SKM-1 treated with dmso at 0.1 percent for 144 hours (cell line): ENCODE data around the gene NEDD8.
"Not testable (repeated sequence)": the region's sequence is repeated elsewhere in the genome, so short reads cannot be mapped to it uniquely, and the experiment has no call there.

Source experiments
- DNase-seq: peaks from one replicate; lab custom pipeline; 2025; ENCODE audit not compliant: unreplicated experiment; lab: John Stamatoyannopoulos, UW

NEDD8 gene

DNA sequence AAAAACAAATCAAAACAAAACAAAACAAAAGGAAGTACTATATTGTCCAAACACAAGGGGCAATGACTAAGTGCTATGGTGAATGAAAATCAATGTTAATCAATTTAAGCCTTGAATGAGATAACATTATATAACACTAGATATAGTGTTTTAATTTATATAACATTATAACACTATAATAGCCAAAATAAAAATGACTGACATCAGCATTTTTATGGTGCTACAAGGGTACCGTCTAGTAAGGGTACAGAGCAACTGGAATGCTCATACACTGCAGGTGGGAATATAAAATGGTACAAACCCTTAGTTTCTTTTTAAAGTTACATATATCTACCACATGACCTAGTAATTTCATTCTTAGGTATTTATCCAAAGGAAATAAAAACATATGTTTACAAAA, 5.7 kb downstream of the NEDD8 start:
- DNase-seq = no peak

- no peak for DNase-seq
Measured at GRCh38 chr14:24224618-24225071, 7.5 kb downstream of the NEDD8 start.

DNA sequence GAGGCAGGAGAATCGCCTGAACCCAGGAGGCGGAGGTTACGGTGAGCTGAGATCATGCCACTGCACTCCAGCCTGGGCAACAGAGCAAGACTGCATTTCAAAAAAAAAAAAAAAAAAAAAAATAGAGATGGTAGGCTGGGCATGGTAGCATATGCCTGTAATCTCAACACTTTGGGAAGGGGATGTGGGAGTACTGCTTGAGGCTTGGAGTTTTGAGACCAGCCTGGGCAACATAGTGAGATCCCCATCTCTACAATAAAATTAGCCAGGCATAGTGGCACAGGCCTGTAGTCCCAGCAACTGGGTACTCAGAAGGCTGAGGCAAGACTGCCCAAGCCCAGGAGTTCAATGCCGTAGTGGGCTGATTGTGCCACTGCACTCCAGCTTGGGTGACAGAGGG, 9.2 kb downstream of the NEDD8 start:
- DNase-seq = not testable (repeated sequence)

- no peak for DNase-seq
Measured at GRCh38 chr14:24219521-24219920, 12.6 kb downstream of the NEDD8 start.

DNA sequence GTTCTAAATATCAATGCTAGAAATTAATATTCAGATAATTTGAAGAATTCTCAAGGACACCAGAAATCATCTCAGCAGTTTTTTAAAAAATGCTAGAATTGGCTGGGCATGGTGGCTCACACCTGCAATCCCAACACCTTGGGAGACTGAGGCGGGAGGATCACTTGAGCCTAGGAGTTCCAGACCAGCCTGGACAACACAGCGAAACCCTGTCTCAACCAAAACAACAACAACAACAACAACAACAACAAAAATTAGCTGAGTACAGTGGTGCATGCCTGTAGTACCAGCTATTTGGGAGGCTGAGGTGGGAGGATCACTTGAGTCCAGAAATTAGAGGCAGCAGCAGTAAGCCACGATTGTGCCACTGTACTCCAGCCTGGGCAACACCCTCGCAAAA, 13.1 kb downstream of the NEDD8 start:
- no peak for DNase-seq

DNA sequence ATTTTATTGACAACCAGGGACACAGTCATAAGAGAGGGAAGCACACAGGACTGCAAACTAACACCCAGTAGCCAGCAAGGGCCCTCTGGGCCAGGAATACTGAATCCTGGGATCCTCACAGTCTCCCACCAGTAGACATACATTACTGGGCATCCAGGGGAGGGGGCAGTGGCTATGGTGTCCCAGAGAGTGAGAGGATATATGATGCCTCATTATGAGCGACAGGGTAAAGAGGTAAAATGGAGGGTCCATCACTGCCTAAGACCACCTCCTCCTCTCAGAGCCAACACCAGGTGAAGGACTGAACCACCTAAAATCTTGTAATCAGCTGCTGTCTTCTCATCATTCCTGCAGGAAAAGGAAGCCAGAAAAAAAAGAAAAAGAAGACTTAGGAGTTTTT, 15.3 kb downstream of the NEDD8 start:
- not testable (repeated sequence) for DNase-seq

DNA sequence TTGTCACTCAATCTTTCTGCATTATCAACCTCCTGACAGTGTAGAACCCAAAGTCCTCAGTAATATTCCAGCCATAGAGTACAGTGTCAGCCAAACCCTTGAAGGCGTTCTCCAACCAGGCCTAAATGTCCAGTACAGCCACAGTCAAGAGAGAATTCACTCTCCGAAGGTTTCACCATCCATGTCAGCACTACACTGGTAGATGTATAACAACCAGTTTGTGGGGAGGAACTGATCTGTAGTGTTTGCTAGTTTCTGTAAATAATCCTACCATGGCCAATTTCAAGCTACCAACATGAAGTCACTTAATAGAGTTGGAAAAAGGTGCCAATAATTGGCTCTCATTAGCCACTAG, 15.8 kb downstream of the NEDD8 start:
- no peak for DNase-seq

- DNase-seq = peak; percentile 52
Measured at GRCh38 chr14:24215495-24216344, 16.4 kb downstream of the NEDD8 start, which contains the start of gene MDP1. TSS of gene MDP1 (minus strand) at chr14:24216066. CDS start at chr14:24215955, 111 bp downstream.

DNA sequence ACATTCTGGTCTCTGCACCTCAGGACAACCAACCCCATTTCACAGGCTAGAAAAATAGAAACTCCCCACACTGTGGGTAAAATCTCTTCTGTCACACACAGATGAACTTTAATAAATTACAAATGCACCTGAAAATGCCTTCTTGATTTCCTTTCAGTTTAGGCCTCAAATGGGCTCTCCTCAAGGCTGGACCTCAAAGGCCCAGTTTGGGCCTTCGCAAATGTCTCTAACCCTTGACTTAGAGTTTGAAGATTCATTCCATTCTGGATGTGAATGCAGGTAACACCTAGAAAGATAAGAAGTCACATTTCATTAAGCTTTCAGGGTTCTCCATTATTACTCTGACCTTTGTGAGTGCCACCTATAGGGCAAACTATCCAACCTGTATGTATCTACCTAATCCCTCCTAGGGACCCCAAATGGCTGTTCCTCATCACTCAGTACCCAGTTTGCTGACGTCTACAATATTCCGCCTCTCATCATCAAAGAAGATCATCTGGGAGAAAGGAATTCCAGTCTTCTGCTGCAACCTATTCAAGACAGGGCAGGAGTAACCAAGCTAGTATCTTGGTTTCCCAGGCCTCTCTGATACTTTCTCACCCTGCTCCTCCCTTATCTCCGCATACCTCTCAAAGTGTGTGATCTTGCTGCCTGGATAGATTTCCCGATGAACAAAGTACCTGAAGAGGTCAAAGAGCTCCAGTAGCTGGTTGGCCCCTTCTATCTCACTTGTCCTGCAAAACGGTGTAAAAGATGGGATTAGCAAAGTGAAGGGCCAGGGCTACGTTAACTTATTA, 18.1 kb downstream of the NEDD8 start:
- DNase-seq = no peak

DNA sequence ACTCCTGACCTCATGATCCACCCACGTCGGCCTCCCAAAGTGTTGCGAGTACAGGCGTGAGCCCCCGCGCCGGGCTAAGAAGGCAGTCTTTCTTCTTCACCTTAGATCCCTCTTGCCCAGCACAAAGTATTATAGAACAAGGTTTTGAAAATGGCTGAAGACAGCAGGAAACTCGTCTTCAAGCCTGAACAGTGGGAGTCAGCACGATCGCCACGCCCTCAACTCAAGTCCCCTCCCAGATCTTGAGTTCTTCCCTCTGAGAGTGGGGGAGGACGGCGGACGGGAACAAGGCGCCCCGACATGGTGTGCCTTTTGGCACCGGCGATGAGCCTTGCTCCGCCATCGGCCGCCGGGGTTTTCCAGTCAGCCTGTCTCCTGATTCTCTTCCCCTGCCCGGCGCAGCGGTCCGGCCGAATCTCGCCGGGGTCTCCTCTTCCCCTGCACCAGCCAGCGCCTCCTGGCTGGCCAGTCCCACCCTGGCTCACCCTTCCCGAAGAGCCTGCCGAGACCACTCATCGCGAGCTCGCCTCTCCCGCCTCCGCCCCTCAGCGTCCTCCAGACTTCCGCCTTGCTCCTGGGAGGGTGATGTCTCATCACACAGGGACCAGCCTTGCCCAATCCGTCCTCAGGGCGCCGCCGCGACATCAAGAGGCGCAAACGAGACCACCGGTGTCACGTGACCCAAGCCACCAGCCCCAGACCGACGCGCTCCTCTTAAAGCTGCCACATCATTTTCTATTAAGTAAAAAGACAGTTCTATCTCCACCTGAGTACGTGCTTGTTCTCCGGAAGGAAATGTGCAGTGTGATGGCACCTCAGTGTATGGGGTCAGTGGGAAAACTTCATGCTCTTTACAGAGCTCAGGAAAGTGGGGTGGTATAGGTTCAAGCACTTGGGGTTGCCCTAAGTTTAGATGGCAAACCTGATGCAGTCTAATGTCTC, 19.0 kb downstream of the NEDD8 start, which contains the start of gene CHMP4A:
TSS of gene CHMP4A (minus strand) at position 565 of the 942 bp plus-strand sequence. CDS start at position 516, 49 bp downstream.
- DNase-seq = peak; percentile 84

DNA sequence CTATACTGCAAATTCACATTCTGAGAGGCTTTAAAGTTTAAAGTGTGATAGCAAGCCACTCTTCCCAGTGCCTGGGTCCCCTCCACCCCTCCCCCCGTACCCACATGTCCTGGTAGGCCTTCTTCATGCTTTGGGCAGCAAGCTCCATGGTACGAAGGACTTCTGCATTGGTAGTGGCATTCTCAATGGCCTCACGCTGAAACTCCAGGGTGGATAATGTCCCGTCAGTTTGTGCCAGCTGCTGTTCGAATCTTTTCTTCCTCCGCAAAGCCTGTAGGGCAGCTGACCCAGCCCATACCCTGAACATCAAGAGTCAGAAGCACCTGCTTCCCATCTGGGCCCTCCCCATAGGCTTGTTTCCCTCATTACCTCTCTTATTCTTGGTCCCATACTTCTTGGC, 20.9 kb downstream of the NEDD8 start:
- no peak for DNase-seq

- no peak for DNase-seq
Measured at GRCh38 chr14:24207625-24208024, 24.5 kb downstream of the NEDD8 start.

DNA sequence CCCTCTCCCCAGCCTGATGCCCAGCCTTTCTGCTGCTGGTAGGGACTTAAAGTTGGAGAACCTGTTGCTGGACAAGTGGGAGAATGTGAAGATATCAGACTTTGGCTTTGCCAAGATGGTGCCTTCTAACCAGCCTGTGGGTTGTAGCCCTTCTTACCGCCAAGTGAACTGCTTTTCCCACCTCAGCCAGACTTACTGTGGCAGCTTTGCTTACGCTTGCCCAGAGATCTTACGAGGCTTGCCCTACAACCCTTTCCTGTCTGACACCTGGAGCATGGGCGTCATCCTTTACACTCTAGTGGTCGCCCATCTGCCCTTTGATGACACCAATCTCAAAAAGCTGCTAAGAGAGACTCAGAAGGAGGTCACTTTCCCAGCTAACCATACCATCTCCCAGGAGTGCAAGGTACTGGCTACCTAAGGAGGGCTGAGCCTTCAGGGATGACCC, 25.0 kb downstream of the NEDD8 start:
- no peak for DNase-seq

- no peak for DNase-seq
Measured at GRCh38 chr14:24206260-24207103, 25.7 kb downstream of the NEDD8 start.

DNA sequence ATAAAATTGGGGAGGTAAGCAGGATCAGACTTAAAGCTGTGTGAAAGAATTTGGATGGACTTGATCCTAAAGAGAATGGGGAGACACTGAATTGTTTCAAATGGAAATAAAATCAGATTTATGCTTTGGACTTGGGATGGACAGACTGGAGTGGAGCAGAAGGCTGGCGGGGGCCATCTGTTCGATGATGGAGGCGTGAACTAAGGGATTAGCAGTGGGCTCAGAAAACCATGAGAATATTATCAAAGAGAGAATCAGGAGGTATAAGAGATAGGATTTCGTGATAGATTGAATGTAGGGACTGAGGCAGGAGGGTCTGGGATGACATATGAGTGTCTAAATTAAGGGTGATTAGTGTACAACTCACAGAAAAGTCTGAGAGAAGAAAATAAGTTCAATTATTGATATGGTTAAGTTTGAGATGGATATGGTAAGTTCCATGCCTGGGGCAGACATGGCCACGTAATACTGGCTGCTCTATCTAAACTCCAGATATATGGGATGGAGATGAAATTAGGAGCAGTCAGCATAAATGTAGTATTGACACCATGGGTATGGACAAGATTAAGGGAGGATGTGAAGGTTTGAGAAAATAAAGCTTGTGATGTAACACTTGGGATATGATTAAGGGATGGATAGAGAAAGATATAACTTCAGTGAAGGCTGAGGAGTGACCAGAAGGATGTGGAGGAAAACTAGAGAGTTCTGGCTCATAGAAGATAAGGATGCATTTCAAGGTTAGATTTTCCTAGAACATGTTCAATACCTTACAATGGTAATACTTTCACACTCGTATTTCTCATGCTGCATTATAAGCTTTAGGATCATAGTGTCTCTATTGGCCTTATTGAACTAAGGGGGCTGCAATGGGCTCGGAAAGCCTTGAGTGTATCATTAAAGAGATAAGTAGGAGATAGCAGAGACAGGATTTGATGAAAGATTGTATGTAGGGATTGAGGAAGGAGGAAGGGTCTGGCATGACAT, 27.7 kb downstream of the NEDD8 start:
- no peak for DNase-seq

DNA sequence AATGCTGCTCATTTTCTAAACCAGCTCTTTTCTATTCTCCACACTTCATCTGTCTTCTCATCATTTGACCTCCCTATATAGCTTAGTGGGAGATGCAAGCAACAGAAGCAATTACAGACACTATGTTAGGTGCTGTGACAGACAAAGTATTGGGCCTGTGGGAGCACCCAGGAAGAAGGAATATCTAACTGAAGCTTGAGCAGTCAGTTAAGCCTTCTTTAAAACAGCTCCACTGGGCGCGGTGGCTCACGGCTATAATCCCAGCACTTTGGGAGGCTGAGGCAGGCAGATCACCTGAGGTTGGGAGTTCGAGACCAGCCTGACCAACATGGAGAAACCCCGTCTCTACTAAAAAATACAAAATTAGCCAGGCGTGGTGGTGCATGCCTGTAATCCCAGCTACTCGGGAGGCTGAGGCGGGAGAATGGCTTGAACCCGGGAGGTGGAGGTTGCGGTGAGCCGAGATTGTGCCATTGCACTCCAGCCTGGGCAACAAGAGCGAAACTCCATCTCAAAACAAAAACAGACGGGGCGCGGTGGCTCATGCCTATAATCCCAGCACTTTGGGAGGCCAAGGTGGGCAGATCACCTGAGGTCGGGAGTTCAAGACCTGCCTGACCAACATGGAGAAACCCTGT, 28.8 kb downstream of the NEDD8 start:
- not testable (repeated sequence) for DNase-seq

DNA sequence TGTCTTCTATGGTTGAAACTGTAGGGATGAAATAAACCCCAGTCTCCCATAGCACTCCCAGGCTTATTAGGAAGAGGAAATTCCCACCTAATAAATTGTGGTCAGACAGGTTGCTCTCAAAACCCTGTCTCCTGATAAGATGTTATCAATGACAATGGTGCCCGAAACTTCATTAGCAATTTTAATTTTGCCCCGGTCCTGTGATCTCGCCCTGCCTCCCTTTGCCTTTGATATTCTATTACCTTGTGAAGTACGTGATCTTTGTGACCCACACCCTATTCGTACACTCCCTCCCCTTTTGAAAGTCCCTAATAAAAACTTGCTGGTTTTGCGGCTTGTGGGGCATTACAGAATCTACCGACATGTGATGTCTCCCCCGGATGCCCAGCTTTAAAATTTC, 29.6 kb downstream of the NEDD8 start:
- DNase-seq = not testable (repeated sequence)
